GM21526 (cell line): ENCODE results near the gene LCN12.
"Not testable (repeated sequence)": the region's sequence is repeated elsewhere in the genome, so short reads cannot be mapped to it uniquely, and the experiment has no call there.

Experiments used
- ATAC-seq: cut with Tn5 transposase; IDR thresholded peaks from one replicate; pipeline ENCODE4 v1.9.1; 2021; ENCODE audit warnings: moderate library complexity; ENCODE audit not compliant: unreplicated experiment, low FRiP score

LCN12 gene

DNA sequence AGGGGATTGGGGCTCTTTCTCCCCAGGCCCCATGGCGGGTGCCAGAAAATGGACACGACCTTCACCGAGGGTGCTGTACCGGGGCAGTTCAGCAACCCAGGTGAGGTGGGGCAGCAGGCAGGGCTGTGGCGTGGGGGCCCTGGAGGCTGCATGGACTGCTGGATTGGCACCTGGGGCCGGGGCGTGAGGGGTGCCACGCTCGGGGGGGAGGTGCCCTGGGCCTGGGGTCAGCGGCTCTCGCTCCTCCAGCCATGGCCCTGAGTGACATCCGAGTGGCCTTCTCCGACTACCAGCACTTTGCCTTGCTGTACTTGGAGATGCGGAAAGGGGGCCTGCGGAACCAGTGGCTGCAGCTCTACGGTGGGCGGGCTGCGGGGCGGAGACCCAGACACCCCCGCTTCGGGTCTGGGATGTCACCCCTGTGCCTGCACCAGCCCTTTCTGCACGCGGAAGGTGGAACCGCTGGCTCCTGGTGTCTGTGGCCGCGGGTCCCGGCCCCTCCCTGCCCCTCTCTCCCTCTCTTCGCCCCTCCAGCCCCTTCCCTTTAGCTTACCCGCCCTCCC, 32.5 kb downstream of the LCN12 start:
- ATAC-seq: no peak

DNA sequence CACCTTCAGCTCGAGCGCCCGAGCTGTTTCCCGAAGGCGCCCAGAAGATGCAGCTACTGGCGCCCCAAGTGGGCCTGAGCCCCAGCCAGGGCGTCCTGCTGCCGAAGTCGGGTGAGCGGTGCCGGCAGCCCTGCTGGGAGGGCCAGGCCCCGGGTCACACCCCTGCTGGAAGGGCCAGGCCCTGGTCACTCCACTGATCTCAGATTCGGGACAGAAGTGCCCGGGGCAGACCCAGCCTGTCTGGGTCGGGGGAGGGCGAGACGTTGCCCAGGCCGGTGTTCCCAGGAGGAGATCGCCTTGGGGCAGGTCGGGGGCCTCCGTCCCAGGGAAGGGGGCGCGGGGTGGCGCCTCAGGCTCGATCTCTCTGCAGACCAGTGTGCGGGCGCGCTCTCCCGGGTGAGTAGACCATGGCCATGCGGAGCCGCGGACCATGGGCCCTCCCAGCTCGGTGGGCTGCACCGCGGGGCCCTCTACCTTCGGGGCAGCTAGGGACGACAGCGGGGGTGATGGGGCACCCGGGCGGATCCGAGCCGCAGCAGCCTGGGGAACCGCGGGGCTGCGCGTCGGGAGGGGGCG, 33.0 kb downstream of the LCN12 start:
- ATAC-seq: no peak

DNA sequence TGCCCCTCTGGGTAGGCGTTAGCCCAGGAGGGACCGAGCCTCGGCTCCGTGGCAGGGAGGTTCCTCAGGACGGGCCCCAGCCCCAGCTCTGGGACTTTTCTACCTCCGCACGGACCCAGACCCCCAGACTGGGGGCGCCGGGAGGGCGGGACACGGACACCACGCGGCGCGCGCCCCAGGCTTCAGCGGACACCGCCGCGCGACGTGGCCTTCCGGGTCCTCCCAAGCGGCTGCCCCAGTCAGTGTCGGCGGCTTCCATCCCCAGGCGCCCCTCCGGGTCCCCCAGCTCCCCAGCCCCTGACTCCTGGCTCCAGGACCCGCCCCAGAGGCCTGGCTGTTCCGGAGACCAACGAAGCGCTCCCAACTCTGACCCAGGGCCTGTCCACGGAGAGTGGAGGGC, 33.8 kb downstream of the LCN12 start:
- no peak for ATAC-seq

DNA sequence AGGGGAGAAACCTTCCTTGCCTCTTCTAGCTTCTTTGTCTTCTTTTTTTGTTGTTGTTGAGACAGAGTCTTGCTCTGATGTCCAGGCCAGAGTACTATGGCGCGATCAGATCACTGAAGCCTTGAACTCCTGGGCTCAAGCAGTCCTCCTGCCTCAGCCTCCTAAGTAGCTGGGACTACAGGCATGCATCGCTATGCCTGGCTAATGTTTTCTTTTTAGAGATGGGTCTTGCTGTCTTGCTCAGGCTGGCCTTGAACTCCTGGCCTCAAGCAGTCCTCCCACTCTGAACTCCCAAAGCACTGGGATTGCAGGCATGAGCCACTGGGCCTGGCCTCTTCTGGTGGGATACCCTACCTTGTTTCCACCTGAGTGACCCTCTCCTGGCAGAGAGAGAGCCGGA, 36.8 kb downstream of the LCN12 start:
- ATAC-seq: no peak

DNA sequence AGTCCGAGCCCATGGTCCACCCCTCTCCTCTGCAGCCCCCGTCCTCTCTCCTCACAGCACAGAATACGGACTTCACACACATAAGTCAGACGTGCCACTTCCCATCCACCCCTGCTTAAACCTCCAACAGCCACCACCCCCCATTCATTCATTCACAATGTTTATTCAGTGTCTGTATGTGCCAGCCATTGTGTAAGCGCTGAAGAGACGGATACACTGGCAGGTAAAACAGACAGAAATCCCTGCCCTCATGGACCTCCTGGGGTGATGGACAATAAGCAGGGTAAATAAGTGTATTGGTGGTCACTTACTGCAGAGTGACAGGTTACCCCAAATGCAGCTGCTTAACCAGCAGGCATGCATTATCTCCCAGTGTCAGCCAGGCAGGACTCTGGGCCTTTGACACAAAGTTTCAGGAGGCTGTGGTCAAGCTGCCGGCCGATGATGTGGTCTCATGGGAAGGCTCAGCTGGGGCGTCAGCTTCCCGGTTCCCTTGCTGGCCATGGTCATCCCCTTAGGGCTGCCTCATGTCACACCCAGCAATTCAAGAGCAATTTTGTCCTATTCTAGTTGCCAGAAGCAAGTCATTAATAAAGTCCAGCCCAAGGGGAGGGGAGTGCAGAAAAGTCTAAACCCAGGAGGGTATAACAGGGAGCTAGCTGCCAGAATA, 38.3 kb downstream of the LCN12 start:
- ATAC-seq: no peak

DNA sequence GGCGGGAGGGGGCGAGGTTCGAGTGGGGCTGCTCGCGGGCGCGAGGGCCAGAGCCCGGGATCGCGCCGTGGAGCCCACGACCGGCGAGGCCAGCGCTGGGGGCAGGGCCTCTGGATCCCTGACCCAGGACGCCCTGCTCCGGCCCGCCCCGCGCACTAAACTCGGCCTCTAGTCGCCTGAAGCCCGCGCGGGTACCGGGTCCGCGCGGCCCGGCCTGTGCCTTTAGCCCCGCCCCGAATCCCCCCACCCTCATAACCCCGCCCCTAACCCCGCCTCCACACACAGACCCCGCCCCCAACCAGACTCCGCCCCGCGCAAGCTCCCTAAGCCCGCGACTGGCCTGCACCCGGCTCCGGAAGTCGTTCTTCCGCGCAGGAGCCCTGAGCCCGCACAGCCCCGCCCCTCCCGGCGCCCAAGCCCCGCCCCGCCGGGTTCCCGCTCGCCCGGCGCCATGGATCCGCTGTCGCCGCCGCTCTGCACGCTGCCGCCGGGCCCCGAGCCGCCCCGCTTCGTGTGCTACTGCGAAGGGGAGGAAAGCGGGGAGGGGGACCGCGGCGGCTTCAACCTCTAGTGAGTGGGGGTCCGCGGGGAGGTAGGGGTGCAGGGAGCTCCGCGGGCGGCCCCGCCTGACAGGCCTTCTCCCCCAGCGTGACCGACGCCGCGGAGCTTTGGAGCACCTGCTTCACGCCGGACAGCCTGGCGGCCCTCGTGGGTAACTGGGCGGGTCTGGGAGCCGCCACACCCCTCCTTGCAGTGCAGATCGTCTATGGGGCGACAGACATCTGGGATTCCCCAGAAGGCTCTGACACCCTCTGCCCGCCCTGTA, 40.1 kb downstream of the LCN12 start, which contains the start of gene PAXX:
PAXX (plus strand) TSS at position 430 of the 826 bp plus-strand sequence; CDS start at position 452, 22 bp downstream.
- peak; percentile 73 for ATAC-seq

DNA sequence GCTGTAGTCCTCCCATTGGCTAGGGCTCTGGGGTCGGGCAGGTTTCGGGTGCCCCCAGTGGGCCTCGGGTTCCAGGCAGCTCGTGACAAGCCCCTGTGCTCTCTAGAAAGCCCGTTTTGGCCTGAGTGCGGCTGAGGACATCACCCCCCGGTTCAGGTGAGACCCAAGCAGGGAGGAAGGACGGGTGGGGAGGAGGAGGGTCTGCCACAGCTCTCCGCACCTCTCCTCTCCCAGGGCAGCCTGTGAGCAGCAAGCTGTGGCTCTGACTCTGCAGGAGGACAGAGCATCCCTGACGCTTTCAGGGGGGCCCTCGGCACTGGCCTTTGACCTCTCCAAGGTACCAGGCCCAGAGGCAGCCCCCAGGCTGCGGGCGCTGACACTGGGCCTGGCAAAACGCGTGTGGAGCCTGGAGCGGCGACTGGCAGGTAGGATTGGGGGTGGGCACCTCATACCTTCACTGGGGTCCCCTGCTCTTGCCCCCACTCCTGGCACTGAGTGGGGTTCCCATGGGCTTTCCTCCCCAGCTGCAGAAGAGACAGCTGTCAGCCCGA, 40.8 kb downstream of the LCN12 start:
- no peak for ATAC-seq

DNA sequence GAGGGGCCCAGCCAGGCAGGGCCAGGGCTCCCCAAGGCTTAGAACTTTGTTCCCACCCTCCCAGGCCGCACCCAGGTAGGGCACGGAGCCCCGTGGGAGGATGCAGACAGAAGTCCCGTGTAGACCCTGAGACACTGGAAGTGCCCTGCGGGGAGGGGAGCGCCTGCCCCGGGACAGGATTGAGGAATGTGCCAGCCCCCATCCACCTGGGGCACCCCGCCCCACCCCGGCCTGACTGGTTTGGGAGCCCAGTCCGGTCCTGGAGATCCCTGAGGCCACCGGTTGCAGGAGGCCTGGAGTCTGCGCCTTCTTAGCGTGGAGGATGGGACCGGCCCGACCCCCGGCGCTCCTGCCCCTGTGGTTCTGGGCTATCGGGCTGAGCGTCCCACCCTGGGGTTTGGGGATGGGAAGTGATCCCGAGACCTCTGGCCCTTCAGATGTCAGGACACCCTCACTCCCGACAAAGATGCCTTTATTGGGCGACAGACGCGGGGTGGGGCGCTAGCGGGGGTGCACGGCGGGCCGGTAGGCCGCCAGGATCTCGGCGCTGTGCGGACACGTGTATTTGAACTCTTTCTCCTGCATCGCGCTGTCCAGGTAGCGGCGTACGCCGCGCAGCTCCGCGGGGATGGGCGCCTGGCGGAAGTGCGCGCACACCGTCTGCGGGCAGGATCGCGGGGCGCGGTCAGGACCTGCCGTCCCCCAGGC, 42.3 kb downstream of the LCN12 start:
- no peak for ATAC-seq

DNA sequence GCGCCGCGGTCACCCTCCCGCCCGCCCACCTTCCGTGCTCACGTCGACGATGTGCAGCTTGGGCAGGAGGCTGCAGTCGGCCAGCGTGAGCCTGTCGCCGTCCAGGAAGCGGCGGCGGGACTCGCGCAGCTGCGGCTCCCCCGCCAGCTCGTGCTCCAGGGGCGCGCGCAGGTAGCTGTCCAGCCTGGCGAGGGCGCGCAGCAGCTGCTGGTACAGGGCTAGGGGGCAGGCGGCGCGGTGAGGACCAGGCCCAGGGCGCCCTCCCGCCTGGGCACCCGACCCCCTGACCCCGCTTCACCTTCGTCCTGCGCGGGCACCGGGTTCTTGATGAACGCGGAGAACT, 42.8 kb downstream of the LCN12 start:
- no peak for ATAC-seq

DNA sequence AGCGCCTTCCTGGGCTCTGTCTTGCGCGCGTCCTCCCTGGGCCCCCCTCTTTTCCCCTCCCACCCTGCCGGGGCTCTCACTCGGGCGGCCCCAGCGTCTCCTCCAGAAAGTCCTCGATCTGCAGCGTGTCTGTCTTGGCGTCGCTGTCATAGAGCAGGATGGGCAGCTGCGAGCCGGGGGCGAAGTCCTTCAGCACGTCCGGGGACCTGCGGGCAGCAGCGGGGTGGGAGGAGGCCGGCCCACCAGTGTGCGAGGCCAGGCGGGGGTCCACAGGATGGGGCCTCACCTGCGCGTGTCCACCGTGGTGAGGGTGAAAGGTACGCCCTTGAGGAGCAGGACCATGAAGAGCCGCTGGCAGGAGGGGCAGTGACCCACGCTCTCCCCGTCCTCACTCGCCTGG, 43.3 kb downstream of the LCN12 start:
- ATAC-seq: no peak

DNA sequence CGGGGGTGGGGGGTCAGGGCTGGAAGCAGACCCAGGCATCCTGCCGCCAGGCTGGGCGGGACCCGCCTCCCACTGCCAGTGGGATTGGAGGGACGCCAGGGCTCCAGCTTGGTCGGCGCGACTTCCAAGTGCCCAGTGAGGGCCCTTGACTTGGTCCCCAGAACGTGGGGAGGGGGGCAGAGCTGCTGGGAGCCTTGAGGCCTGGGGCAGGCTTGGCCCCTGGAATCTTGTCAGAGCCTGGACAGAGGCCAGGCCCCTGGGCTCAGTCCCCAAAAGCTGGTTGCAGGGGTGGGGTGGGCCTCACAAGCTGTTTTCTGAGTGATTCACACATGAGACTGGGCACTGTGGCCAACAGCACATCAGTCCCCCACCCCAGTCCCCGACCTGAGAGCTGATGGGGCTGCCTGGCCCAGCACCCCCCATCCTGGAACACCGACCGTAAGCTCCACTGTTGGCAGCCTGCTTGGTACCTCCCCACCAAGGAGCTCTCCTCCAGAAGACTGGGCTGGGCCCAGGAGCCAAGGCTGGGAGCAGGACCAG, 43.8 kb downstream of the LCN12 start:
- ATAC-seq: no peak

DNA sequence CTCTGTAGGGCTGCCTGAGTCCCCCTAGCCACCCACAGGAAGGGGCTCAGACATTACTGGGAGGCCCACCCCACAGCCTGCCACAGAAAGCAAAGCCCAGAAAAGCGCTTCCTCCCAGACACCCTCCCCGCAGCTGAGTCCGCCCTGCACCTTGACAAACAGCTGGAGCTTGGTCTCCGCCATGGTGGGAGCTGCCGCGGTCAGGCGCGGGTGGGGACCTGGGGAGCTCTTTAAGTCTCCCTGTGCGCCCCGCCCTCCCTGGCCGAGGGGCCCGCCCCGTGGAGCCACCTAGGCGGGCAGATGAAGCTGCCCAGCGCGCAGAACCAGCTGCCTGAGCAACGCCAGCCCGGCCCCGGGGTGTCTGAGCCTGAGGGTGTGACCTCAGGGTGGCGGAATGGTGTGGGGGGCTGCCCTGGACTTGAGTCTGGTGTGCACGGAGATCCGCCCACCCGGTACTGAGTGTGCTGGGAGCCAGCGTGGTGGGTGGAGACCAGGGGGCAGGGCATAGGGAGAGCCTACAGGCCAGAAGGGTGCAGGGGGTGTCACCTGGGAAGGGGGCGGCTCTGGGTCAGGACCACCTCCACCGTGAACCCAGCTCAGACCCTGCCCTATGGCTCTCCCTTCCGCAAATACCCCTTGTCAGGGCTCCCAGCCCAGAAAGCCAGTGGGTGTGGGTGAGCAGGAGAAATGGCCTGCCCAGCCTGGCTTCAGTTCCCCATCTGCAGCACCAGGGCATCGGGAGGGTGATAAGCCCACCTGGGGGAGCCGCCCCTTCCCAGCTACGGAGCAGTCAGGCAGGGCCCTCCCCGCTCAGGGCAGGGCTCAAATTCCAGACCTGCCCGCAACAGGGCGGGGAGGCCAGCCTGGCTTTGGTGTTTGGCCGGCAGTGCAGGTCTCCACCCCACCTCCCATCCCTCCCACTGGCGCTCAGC, 44.6 kb downstream of the LCN12 start, which contains the start of gene CLIC3:
CLIC3 (minus strand) TSS at position 208 of the 932 bp plus-strand sequence; CDS start at position 183, 25 bp downstream.
- no peak for ATAC-seq

DNA sequence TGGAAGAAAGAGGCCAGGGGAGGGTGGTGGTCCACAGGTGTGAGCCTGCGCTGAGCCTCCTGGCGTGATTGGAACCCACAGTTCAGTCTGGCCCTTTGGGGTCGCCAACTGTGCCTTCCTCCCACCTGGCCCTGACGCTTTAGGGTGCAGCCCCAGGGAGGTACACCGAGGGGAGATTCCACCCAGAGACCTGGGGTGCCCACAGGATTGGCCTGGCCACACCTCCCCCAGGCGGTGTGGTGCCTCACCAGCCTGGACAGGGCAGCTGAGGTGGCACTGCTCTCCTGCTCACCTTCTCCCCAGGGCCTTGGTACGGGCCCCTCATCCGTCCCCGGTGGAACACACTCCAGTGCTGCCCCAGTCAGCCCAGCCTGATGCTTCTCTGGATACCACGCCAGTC, 45.3 kb downstream of the LCN12 start:
- ATAC-seq: no peak

DNA sequence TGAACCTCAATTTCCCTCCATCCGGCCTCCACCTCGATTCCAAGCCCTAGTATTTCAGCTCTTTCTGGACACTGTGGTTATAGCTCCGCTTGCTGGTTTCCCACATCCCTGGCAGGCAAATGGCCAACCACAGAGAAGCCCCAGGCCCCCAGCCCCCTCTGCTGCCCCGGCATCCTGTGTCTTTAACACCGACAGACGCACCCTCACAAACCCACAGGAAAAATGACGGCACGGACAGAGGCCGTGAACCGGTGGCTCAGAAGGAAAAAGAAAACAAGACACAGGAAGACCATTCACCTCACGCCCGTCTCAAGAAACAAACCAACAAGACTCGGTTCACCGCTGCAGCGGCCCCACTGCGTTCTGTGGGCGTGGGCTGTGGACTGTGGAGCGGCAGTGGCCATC, 45.8 kb downstream of the LCN12 start:
- no peak for ATAC-seq

DNA sequence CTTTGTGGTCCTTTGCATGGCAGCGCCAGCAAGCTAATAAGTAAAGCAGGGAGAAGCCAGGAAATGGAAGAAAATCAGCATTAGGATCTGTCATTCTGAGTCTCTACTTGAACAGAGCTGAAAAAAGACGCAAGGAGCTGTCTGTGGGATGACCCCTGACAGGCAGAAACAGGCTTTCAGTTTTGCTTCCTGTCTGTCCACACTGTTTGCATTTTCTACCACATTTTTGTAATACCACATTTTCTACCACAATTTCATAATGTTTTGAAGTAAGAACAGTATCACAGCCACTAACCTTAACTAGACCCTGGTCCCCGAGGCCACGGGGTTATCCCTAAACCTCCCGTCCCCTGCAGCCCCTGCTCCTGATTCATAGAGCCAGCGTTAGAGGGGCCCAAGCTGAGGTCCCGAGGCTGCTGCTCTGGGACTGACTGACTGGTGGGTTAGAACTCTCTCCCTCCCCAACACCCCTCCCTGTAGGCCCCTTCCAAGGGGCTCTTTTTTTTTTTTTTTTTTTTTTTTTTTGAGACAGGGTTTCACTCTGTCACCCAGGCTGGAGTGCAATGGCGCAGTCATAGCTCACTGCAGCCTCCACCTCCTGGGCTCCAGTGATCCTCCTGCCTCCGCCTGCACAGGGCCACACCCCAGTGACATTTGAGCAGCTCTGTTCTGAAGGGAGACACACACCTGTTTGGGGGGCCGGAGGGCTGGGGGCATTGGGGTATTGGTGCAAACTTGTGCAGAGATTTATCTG, 48.3 kb downstream of the LCN12 start:
- no peak for ATAC-seq

DNA sequence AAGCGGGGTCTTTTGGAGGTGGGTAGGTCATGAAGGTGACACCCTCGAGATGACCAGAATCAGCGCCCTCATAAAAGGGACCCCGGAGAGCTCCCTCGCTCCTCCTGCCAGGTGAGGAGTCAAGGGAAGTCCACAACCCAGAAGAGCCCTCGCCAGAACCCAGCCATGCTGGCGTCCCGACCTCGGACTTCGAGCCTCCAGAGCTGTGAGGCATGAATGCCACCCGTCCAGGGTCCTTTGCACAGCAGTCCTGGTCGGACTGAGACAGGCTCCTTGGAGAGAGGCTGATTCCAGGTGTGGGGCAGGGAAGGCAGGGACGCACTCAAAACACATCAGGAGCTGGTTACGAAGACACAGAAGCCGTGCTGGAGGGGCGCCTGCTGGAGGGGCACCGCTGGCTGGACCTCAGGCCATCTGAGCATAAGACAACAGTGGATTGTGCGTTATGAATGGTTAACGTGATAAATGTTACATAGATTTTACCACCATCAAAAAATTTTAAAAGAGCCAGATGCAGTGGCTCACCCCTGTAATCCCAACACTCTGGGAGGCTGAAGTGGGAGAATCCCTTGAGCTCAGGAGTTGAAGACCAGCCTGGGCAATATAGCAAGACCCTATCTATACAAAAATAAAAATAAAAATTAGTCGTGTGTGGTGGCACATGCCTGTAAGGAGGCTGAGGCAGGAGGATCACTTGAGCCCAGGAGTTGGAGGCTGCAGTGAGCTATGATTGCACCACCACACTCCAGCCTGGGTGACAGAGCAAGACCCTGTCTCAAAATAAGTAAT, 50.0 kb downstream of the LCN12 start:
- ATAC-seq: no peak

DNA sequence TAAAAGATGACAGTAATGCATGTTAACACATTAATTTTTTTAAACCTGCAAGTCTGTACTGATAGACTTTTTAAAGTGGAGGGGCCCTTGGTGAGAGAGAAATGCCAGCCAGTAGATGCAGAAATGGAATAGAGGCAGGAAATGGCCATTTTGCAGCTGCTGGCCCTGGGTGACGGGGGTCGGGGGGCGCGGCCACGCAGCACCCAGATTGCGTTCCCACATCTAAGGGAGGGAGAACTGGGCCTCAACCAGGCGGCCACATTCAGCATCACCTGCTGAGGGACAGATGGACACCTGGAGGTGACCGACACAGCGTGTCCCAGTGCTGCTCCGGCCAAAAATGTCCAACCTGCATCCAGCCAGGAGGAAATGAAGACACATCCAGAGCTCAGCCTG, 50.6 kb downstream of the LCN12 start:
- ATAC-seq: no peak

DNA sequence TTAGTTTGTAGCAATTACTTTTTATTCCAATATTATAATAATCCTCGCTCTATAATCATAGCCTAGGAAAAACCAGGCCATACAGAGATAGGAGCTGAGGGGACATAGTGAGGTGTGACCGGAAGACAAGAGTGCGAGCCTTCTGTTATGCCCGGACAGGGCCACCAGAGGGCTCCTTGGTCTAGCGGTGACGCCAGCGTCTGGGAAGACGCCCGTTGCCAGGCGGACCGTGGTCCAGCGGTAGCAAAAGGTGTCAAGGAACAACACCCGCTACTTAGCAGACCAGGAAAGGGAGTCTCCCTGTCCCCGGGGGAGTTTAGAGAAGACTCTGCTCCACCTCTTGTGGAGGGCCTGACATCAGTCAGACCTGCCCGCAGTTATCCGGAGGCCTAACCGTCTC, 52.2 kb downstream of the LCN12 start:
- ATAC-seq: not testable (repeated sequence)
